WTC11 (cell line): ENCODE results near the gene ADK. TPM values are rescaled to one million over a fixed set of nuclear protein-coding genes. Genes with fewer than 3 reads are reported as not detected.
A peak's percentile ranks its signal among the peaks of the same experiment; 100 is the strongest.

Experiments used
- ATAC-seq: fragments of 200-7000 bp; cut with Tn5 transposase; 2 replicates; pipeline ENCODE4 v1.10.0; 2021; ENCODE audit warnings: mild to moderate bottlenecking, moderate library complexity
- CTCF ChIA-PET: fragments of 300-600 bp; sonication (Branson Sonifier 250); formaldehyde crosslinking; loops from one replicate; lab custom pipeline; 2021; ENCODE audit warnings: antibody characterized with exemption; lab: Charles Lee
- POLR2A ChIA-PET: fragments of 350-600 bp; sonication (Branson Sonifier 250); formaldehyde crosslinking; loops from one replicate; lab custom pipeline; 2021; ENCODE audit warnings: antibody characterized with exemption; lab: Charles Lee
- DNase-seq: peaks from one replicate; pipeline ENCODE4 v3.0.0; 2021; ENCODE audit warnings: low spot score
- H3K27ac Mint-ChIP-seq: 2 replicates; pipeline ENCODE4 v1.8.0; 2021; ENCODE audit warnings: mixed read lengths
- H3K27me3 Mint-ChIP-seq: 2 replicates; pipeline ENCODE4 v1.8.0; 2021; ENCODE audit warnings: low read depth, mild to moderate bottlenecking, moderate library complexity, mixed read lengths
- H3K36me3 Mint-ChIP-seq: 2 replicates; pipeline ENCODE4 v1.8.0; 2021; ENCODE audit warnings: mixed read lengths
- H3K4me1 Mint-ChIP-seq: 2 replicates; pipeline ENCODE4 v1.8.0; 2022; ENCODE audit warnings: mixed read lengths
- H3K4me3 Mint-ChIP-seq: 2 replicates; pipeline ENCODE4 v1.8.0; 2021; ENCODE audit warnings: mild to moderate bottlenecking, moderate library complexity, mixed read lengths
- H3K9me3 Mint-ChIP-seq: 2 replicates; pipeline ENCODE4 v1.8.0; 2021; ENCODE audit warnings: mixed read lengths
- CDX4 ChIP-seq: fragments of 250-450 bp; sonication (Bioruptor Pico); IDR thresholded peaks from 2 replicates; pipeline ENCODE4 v1.9.0; 2021; ENCODE audit warnings: moderate library complexity, mild to moderate bottlenecking, inconsistent platforms, borderline replicate concordance
- FOXK1 ChIP-seq: sonication (generic); formaldehyde crosslinking; IDR thresholded peaks from 2 replicates; pipeline ENCODE4 v1.8.0; 2022; ENCODE audit warnings: mild to moderate bottlenecking, moderate library complexity, missing genetic modification reagents
- GABPB1 ChIP-seq: sonication (generic); formaldehyde crosslinking; IDR thresholded peaks from 2 replicates; pipeline ENCODE4 v1.8.1; 2023; ENCODE audit warnings: mild to moderate bottlenecking, missing genetic modification reagents
- GRHL2 ChIP-seq: fragments of 250-450 bp; sonication (Bioruptor Pico); IDR thresholded peaks from 2 replicates; pipeline ENCODE4 v1.8.0; 2022; ENCODE audit warnings: mild to moderate bottlenecking, moderate library complexity; ENCODE audit not compliant: insufficient replicate concordance, severe bottlenecking
- MXD4 ChIP-seq: fragments of 250-450 bp; sonication (Bioruptor Pico); IDR thresholded peaks from 2 replicates; pipeline ENCODE4 v1.8.0; 2021; ENCODE audit warnings: mild to moderate bottlenecking, moderate library complexity, borderline replicate concordance
- PREB ChIP-seq: sonication (generic); formaldehyde crosslinking; IDR thresholded peaks from 2 replicates; pipeline ENCODE4 v1.8.1; 2022; ENCODE audit warnings: mild to moderate bottlenecking, missing genetic modification reagents, moderate library complexity, borderline replicate concordance
- RELA ChIP-seq: sonication (generic); formaldehyde crosslinking; IDR thresholded peaks from 2 replicates; pipeline ENCODE4 v1.8.1; 2022; ENCODE audit warnings: missing genetic modification reagents, mild to moderate bottlenecking, borderline replicate concordance
- ZNF317 ChIP-seq: sonication (generic); formaldehyde crosslinking; IDR thresholded peaks from 2 replicates; pipeline ENCODE4 v1.8.1; 2023; ENCODE audit warnings: low read depth, mild to moderate bottlenecking, moderate library complexity, missing genetic modification reagents, borderline replicate concordance
- ZNF396 ChIP-seq: fragments of 250-450 bp; sonication (Bioruptor Pico); IDR thresholded peaks from 2 replicates; pipeline ENCODE4 v1.8.0; 2021; ENCODE audit warnings: mild to moderate bottlenecking, moderate library complexity, borderline replicate concordance
- ZSCAN18 ChIP-seq: fragments of 250-450 bp; sonication (Bioruptor Pico); IDR thresholded peaks from 2 replicates; pipeline ENCODE4 v2.1.2; 2022; ENCODE audit warnings: mild to moderate bottlenecking, moderate library complexity
- total RNA-seq: library from RNA; stranded (reverse); gene quantifications from 3 replicates; pipeline ENCODE4 v1.2.3, GENCODE V29; 2021
- TF ChIP-seq, protein P1 (sequence below): sonication (generic); formaldehyde crosslinking; IDR thresholded peaks from 2 replicates; pipeline ENCODE4 v1.8.1; 2023; ENCODE audit warnings: mild to moderate bottlenecking, missing genetic modification reagents, borderline replicate concordance
- TF ChIP-seq, protein P2 (sequence below): sonication (generic); formaldehyde crosslinking; IDR thresholded peaks from 2 replicates; pipeline ENCODE4 v1.8.1; 2023; ENCODE audit warnings: mild to moderate bottlenecking, missing genetic modification reagents, moderate library complexity
- TF ChIP-seq, protein P3 (sequence below): sonication (generic); formaldehyde crosslinking; IDR thresholded peaks from 2 replicates; pipeline ENCODE4 v1.8.0; 2022; ENCODE audit warnings: missing genetic modification reagents

ADK gene
- total RNA-seq, 1 experiment from 2014 or later = 32.7 TPM

DNA sequence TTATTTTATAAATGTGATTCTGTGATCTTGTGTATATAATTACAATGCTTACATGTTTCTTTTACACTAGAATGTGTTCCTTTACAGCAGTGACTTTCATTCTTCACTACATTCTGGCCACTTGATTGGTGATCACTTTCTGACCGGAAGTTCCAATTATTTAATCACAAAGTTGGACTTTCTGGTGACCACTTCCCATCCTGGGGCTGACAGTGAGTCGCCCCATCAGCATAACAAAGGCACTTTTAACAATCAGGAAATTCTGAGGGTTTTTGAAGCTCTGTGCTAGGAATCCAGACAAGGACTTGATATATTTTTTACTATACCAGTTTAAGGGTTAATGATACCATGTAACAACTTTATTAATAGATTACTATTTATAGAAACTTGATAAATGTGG lies 393.1 kb downstream of the ADK start (continued):
- TF ChIP-seq ZSCAN18 (no peak), ZNF317 (CRISPR knock-in tag) (no peak), RELA (CRISPR knock-in tag) (no peak), PREB (CRISPR knock-in tag) (no peak), ZNF396 (CRISPR knock-in tag) (no peak), GRHL2 (no peak), FOXK1 (CRISPR knock-in tag) (no peak)
- TF ChIP-seq, protein P1, sequence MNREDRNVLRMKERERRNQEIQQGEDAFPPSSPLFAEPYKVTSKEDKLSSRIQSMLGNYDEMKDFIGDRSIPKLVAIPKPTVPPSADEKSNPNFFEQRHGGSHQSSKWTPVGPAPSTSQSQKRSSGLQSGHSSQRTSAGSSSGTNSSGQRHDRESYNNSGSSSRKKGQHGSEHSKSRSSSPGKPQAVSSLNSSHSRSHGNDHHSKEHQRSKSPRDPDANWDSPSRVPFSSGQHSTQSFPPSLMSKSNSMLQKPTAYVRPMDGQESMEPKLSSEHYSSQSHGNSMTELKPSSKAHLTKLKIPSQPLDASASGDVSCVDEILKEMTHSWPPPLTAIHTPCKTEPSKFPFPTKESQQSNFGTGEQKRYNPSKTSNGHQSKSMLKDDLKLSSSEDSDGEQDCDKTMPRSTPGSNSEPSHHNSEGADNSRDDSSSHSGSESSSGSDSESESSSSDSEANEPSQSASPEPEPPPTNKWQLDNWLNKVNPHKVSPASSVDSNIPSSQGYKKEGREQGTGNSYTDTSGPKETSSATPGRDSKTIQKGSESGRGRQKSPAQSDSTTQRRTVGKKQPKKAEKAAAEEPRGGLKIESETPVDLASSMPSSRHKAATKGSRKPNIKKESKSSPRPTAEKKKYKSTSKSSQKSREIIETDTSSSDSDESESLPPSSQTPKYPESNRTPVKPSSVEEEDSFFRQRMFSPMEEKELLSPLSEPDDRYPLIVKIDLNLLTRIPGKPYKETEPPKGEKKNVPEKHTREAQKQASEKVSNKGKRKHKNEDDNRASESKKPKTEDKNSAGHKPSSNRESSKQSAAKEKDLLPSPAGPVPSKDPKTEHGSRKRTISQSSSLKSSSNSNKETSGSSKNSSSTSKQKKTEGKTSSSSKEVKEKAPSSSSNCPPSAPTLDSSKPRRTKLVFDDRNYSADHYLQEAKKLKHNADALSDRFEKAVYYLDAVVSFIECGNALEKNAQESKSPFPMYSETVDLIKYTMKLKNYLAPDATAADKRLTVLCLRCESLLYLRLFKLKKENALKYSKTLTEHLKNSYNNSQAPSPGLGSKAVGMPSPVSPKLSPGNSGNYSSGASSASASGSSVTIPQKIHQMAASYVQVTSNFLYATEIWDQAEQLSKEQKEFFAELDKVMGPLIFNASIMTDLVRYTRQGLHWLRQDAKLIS (CRISPR knock-in tag) = no peak

- TF ChIP-seq GABPB1 (no peak), MXD4 (CRISPR knock-in tag) (no peak), CDX4 (CRISPR knock-in tag) (no peak)
- TF ChIP-seq, protein P2, sequence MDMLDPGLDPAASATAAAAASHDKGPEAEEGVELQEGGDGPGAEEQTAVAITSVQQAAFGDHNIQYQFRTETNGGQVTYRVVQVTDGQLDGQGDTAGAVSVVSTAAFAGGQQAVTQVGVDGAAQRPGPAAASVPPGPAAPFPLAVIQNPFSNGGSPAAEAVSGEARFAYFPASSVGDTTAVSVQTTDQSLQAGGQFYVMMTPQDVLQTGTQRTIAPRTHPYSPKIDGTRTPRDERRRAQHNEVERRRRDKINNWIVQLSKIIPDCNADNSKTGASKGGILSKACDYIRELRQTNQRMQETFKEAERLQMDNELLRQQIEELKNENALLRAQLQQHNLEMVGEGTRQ (CRISPR knock-in tag) = no peak
- TF ChIP-seq, protein P3, sequence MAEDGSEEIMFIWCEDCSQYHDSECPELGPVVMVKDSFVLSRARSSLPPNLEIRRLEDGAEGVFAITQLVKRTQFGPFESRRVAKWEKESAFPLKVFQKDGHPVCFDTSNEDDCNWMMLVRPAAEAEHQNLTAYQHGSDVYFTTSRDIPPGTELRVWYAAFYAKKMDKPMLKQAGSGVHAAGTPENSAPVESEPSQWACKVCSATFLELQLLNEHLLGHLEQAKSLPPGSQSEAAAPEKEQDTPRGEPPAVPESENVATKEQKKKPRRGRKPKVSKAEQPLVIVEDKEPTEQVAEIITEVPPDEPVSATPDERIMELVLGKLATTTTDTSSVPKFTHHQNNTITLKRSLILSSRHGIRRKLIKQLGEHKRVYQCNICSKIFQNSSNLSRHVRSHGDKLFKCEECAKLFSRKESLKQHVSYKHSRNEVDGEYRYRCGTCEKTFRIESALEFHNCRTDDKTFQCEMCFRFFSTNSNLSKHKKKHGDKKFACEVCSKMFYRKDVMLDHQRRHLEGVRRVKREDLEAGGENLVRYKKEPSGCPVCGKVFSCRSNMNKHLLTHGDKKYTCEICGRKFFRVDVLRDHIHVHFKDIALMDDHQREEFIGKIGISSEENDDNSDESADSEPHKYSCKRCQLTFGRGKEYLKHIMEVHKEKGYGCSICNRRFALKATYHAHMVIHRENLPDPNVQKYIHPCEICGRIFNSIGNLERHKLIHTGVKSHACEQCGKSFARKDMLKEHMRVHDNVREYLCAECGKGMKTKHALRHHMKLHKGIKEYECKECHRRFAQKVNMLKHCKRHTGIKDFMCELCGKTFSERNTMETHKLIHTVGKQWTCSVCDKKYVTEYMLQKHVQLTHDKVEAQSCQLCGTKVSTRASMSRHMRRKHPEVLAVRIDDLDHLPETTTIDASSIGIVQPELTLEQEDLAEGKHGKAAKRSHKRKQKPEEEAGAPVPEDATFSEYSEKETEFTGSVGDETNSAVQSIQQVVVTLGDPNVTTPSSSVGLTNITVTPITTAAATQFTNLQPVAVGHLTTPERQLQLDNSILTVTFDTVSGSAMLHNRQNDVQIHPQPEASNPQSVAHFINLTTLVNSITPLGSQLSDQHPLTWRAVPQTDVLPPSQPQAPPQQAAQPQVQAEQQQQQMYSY (CRISPR knock-in tag) = no peak
- H3K4me1 Mint-ChIP-seq = peaks cover 28% of the 10 kb centered on the region
- H3K9me3 Mint-ChIP-seq = 0 out of 2 replicates have a peak, but pooled peaks cover 3% of the 10 kb centered on the region
- H3K36me3 Mint-ChIP-seq = no peaks in the 10 kb centered on the region
- ChIA-PET POLR2A (no interaction called here), CTCF (no interaction called here)
- ATAC-seq (no peak), DNase-seq (no peak)
- 0 out of 2 replicates have a peak overlapping the region, but pooled peaks have one; percentile 30 for H3K27ac Mint-ChIP-seq
- H3K4me3 Mint-ChIP-seq = no peak overlapping the region
- no peaks in the 10 kb centered on the region for H3K27me3 Mint-ChIP-seq
Observed at GRCh38 chr10:74548676-74549075, 397.7 kb downstream of the ADK start.
